Measurements from ENCODE around the gene SYNDIG1L. TPM values are rescaled to one million over a fixed set of nuclear protein-coding genes. Genes with fewer than 3 reads are reported as not detected.

SYNDIG1L gene
- total RNA-seq, 4 donors from 2014 or later = 0.13 to 0.69 (median 0.33) TPM

DNA sequence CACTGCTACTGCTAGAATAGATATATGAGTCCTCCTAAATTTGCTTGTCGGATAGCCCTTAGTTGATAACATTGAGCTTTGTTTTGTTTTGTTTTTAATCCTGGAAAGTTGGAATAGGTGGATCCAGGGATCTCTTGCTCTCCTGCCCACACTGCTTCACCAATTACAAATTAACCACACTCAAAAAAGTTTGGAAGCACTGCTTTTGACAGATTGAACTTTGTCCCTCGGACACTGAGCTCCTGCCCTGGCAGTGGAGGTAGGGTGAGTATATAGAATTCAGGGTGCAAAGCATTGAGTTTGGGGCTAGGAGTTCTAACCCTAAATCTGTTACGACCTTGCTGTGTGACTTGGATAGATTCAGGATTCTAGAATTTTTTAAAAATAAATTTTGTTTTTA is 15.1 kb upstream of the SYNDIG1L start:
- intact Hi-C loops (cut with DNase I; ENCODE audit: low total_unique reads) = no loop called here
- 85 to 89% methylated on average over 3 of the region's 3 CpGs for WGBS, 2 donors
- TF ChIP-seq POLR2A (IDR thresholded peaks at IDR 0.05) = no peak
- TF ChIP-seq, protein P1, sequence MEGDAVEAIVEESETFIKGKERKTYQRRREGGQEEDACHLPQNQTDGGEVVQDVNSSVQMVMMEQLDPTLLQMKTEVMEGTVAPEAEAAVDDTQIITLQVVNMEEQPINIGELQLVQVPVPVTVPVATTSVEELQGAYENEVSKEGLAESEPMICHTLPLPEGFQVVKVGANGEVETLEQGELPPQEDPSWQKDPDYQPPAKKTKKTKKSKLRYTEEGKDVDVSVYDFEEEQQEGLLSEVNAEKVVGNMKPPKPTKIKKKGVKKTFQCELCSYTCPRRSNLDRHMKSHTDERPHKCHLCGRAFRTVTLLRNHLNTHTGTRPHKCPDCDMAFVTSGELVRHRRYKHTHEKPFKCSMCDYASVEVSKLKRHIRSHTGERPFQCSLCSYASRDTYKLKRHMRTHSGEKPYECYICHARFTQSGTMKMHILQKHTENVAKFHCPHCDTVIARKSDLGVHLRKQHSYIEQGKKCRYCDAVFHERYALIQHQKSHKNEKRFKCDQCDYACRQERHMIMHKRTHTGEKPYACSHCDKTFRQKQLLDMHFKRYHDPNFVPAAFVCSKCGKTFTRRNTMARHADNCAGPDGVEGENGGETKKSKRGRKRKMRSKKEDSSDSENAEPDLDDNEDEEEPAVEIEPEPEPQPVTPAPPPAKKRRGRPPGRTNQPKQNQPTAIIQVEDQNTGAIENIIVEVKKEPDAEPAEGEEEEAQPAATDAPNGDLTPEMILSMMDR (IDR thresholded peaks at IDR 0.05) = no peak
- no peak for DNase-seq (ENCODE audit: low spot score in 2 of 2)
- H3K4me3 ChIP-seq (ENCODE audit: low read depth, poor library complexity, severe bottlenecking) = no peak overlapping the region

DNA sequence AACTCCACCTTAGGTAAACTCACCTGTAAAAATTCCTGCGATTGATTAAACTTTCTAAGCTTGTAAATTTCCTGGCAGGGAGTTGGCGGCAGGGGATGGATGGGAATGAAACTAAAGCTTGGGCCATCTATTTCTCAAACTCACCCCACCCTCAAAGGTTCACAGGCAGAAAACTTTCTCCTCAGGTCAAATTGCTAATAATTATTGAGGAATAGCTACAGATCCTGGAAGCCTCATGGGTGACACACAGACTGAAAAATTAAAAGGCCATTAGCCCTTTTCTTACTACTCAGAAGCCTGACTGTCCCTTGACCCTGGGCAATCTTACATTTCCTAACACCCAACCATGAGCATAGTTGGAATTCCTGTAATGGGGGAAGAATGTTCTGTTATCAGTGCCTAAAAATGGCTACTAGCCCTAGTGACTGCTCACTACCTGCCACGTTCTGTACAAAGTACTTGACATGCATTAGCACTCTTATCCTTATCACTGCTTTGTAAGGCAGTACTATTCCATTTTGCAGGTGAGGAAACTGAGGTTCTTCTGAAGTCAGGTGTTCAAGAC is 12.4 kb upstream of the SYNDIG1L start:
- H3K4me3 ChIP-seq (ENCODE audit: low read depth, poor library complexity, severe bottlenecking) = no peak overlapping the region
- WGBS, 2 donors = 84 to 85% methylated on average over 3 of the region's 3 CpGs
- peak in 1 of 2 donors; percentile 14 for DNase-seq (ENCODE audit: low spot score in 2 of 2)
- intact Hi-C loops (cut with DNase I; ENCODE audit: low total_unique reads) = no loop called here
- no peak for TF ChIP-seq POLR2A (IDR thresholded peaks at IDR 0.05)
- TF ChIP-seq, protein P1 (IDR thresholded peaks at IDR 0.05) = no peak

DNA sequence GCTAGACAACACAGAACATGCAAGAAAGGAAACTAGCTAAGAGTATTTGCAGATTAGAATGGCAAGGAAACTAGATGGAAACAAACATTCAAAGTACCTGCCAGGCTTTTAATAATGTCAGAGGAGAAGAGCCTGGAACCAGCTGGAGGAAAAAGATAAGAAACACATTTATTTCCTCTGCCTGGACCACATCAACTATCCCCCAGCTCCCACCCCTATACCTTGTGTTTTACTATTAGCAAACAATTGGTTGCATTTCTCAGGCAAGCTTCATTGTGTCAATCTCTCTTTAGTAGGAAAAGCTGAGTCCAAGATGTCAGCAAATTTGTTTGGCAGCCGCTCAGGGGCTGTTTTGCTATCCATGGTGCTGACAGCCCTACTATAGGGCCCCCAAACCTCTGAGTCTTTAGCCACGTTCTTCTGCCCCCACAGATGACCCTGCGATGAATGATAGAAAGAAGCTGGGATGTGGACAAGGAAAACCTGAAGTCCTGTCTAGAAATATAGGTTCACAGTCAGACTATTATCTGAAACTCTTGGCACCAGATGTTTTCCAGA is 11.6 kb upstream of the SYNDIG1L start:
- DNase-seq (ENCODE audit: low spot score in 2 of 2) = peak in 1 of 2 donors; percentile 18
- intact Hi-C loops (cut with DNase I; ENCODE audit: low total_unique reads) = no loop called here
- WGBS, 2 donors = 30 to 43% methylated on average over 3 of the region's 3 CpGs
- TF ChIP-seq POLR2A (IDR thresholded peaks at IDR 0.05) = no peak
- TF ChIP-seq, protein P1 (IDR thresholded peaks at IDR 0.05) = no peak
- no peak overlapping the region for H3K4me3 ChIP-seq (ENCODE audit: low read depth, poor library complexity, severe bottlenecking)

DNA sequence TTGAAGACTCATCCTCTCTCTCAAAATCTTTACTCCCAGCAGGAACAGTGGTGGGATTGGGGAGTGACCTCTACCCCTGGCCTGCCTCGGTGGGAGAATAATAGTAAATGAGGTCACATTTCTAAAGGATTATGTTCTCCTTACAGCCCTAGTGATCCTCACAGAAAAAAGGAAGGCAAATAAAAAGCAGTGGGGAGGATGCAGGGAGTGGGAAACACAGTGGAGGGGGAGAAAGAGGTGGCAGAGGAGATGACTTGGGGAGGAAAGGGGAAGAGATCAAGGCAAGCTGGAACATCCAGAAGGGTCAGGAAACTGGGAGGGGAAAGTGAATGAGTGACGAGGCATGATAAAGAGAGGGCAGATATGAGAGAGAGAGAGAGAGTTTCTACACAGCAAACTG is 8.3 kb upstream of the SYNDIG1L start:
- intact Hi-C loops (cut with DNase I; ENCODE audit: low total_unique reads) = no loop called here
- WGBS, 2 donors = 38 to 47% methylated on average over 2 of the region's 2 CpGs
- peak in 1 of 2 donors; percentile 29 for DNase-seq (ENCODE audit: low spot score in 2 of 2)
- TF ChIP-seq, protein P1 (IDR thresholded peaks at IDR 0.05) = no peak
- no peak for TF ChIP-seq POLR2A (IDR thresholded peaks at IDR 0.05)
- H3K4me3 ChIP-seq (ENCODE audit: low read depth, poor library complexity, severe bottlenecking) = no peak overlapping the region

DNA sequence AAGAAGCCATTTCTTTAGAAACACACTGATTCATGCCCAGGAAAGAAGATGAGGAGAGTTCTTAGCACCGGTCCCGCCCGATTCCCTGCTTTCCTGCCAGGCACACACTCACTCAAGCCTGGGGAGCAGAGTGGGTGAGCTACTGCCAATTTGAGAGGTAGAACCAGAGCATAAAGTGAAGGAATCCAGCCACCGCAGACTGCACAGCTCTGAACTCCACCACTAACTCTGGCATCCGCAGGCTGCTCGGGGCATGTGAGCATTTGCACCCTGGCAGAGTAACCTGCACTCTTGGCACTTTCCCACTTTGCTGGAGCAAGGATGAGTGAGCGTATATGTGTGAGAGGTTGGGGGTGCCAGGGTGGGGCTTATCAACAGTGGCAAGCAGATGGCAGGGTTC is 4.0 kb upstream of the SYNDIG1L start:
- intact Hi-C loops (cut with DNase I; ENCODE audit: low total_unique reads) = no loop called here
- TF ChIP-seq, protein P1 (IDR thresholded peaks at IDR 0.05) = no peak
- TF ChIP-seq POLR2A (IDR thresholded peaks at IDR 0.05) = no peak
- 79 to 87% methylated on average over 7 of the region's 7 CpGs for WGBS, 2 donors
- H3K4me3 ChIP-seq (ENCODE audit: low read depth, poor library complexity, severe bottlenecking) = no peak overlapping the region
- DNase-seq (ENCODE audit: low spot score in 2 of 2) = peak in 1 of 2 donors; percentile 52

Measured in lower leg skin (tissue), 4 donors.